K562 (cell line): ENCODE data around the gene CNDP1. TPM values are rescaled to one million over a fixed set of nuclear protein-coding genes. Genes with fewer than 3 reads are reported as not detected.

Experiments used
- ATAC-seq: fragments of 200-7000 bp; cut with Tn5 transposase; 3 replicates; pipeline ENCODE4 v1.9.1; 2020; ENCODE audit warnings: moderate library complexity
- BruUV-seq: library from RNA; stranded (reverse); fragments of 400-500 nt; replicated peaks from 2 replicates; lab custom pipeline; 2021; lab: Mats Ljungman, UMichigan
- CTCF ChIA-PET: fragments of 300-600 bp; formaldehyde crosslinking; extraction: SDS; loops from one replicate; lab custom pipeline; 2021; ENCODE audit warnings: low intra/inter-chr PET ratio; lab: Yijun Ruan, JAX
- POLR2A ChIA-PET: fragments of 300-600, 350-650 bp; sonication (Branson Sonifier 250); formaldehyde crosslinking; extraction: SDS; loops from one replicate; lab custom pipeline; 2021; ENCODE audit warnings: antibody characterized with exemption, inconsistent platforms; lab: Yijun Ruan, JAX
- DNase-seq, 4 experiments: peaks; one replicate each; pipeline versions ENCODE4 v3.0.0 to v3.0.0-alpha.2; 2011 to 2018; ENCODE audit warnings: low spot score in 3 of 4, mixed read lengths in 3 of 4; ENCODE audit errors: extremely low read depth in 1 of 4
- FAIRE-seq: peaks from 2 replicates; lab custom pipeline; 2011; peaks lifted over from hg19 to GRCh38; lab: Jason Lieb, UNC
- H2AFZ ChIP-seq: 2 replicates; pipeline ENCODE4 v1.6.0; 2011; ENCODE audit warnings: low read depth, low read length, control low read depth, inconsistent platforms
- H3K27ac ChIP-seq: fragments of 200-600 bp; 3 replicates; pipeline ENCODE4 v1.8.0; 2011; ENCODE audit warnings: low read depth, mild to moderate bottlenecking, control low read depth, inconsistent platforms, low read length, moderate library complexity, mixed read lengths; ENCODE audit errors: extremely low read depth
- H3K27me3 ChIP-seq, 2 experiments: fragments of 300-600 bp in 1 of 2; 2 replicates in 1 of 2; 3 replicates in 1 of 2; pipeline versions ENCODE4 v1.6.0 to v1.8.0; 2011; ENCODE audit warnings: inconsistent platforms in 2 of 2, low read length in 2 of 2, mild to moderate bottlenecking in 1 of 2, mixed read lengths in 1 of 2, moderate library complexity in 1 of 2; ENCODE audit not compliant: control insufficient read depth in 2 of 2, insufficient read depth in 2 of 2
- H3K36me3 ChIP-seq: fragments of 300-600 bp; 3 replicates; pipeline ENCODE4 v1.8.0; 2011; ENCODE audit warnings: mild to moderate bottlenecking, low read length, inconsistent platforms; ENCODE audit not compliant: control insufficient read depth, insufficient read depth
- H3K4me1 ChIP-seq, 2 experiments: fragments of 200-600 bp in 1 of 2; replicated peaks in 1 of 2; 2 replicates in 1 of 2; 3 replicates in 1 of 2; pipeline versions ENCODE4 v1.5.1 to v1.8.0; 2011; ENCODE audit warnings: inconsistent platforms in 2 of 2, low read length in 2 of 2, mild to moderate bottlenecking in 1 of 2, mixed read lengths in 1 of 2, moderate library complexity in 1 of 2; ENCODE audit not compliant: control insufficient read depth in 2 of 2, insufficient read depth in 2 of 2
- H3K4me2 ChIP-seq: 2 replicates; pipeline ENCODE4 v1.6.1; 2011; ENCODE audit warnings: low read length, control low read depth, inconsistent platforms, mixed read lengths; ENCODE audit not compliant: insufficient read depth
- H3K4me3 ChIP-seq: fragments of 200-600 bp; sonication (generic), shearing (Covaris generic); 2 replicates; pipeline ENCODE4 v1.5.1; 2016; ENCODE audit warnings: control low read depth, inconsistent platforms
- H3K79me2 ChIP-seq: fragments of 200-600 bp; 3 replicates; pipeline ENCODE4 v1.8.0; 2011; ENCODE audit warnings: low read length, inconsistent platforms; ENCODE audit not compliant: control insufficient read depth, insufficient read depth
- H3K9ac ChIP-seq, 2 experiments: 2 replicates each; pipeline versions ENCODE4 v1.6.0 to v1.6.1; 2011; ENCODE audit warnings: low read depth in 2 of 2, low read length in 2 of 2, control low read depth in 1 of 2, inconsistent platforms in 1 of 2, mild to moderate bottlenecking in 1 of 2, mixed read lengths in 1 of 2; ENCODE audit not compliant: insufficient read depth in 1 of 2
- H3K9me1 ChIP-seq: one replicate; pipeline ENCODE4 v1.6.0; 2011; ENCODE audit warnings: inconsistent platforms, mild to moderate bottlenecking, low read length, moderate library complexity; ENCODE audit not compliant: control insufficient read depth, insufficient read depth
- H3K9me3 ChIP-seq: replicated peaks from 2 replicates; pipeline ENCODE4 v1.5.1; 2011; ENCODE audit warnings: low read depth, low read length, inconsistent platforms; ENCODE audit not compliant: control insufficient read depth, insufficient read depth
- H4K20me1 ChIP-seq: replicated peaks from 2 replicates; pipeline ENCODE4 v1.6.1; 2011; ENCODE audit warnings: low read length, inconsistent platforms, mixed read lengths; ENCODE audit not compliant: control insufficient read depth, insufficient read depth
- ARID4B ChIP-seq: sonication (generic); formaldehyde crosslinking; IDR thresholded peaks from 2 replicates; pipeline ENCODE4 v1.8.0; 2022; ENCODE audit warnings: mild to moderate bottlenecking, missing genetic modification reagents
- EP400 ChIP-seq: fragments of 450-650 bp; IDR thresholded peaks from 2 replicates; pipeline ENCODE4 v1.6.1; 2017; ENCODE audit warnings: antibody characterized with exemption, mild to moderate bottlenecking, moderate library complexity
- FOXM1 ChIP-seq, 2 experiments: fragments of 450-650 bp in 1 of 2; sonication (generic) in 1 of 2; formaldehyde crosslinking in 1 of 2; IDR thresholded peaks; 2 replicates each; pipeline versions ENCODE4 v1.6.1 to v1.9.0; 2017 to 2022; ENCODE audit warnings: low read depth in 2 of 2, mild to moderate bottlenecking in 2 of 2, missing genetic modification reagents in 1 of 2, moderate library complexity in 1 of 2
- FOXO4 ChIP-seq: fragments of 450-650 bp; formaldehyde crosslinking; IDR thresholded peaks from 2 replicates; pipeline ENCODE4 v1.4.0; 2020; ENCODE audit warnings: mild to moderate bottlenecking, moderate library complexity
- JUND ChIP-seq, 2 experiments: IDR thresholded peaks; 2 replicates in 1 of 2; 3 replicates in 1 of 2; pipeline ENCODE4 v1.6.1; 2011; ENCODE audit warnings: borderline replicate concordance in 2 of 2, low read depth in 2 of 2, low read length in 2 of 2, improper control_type of control experiment in 1 of 2, missing biosample characterization in 1 of 2, missing genetic modification characterization in 1 of 2, missing genetic modification reagents in 1 of 2
- L3MBTL2 ChIP-seq: fragments of 450-650 bp; IDR thresholded peaks from 2 replicates; pipeline ENCODE4 v1.6.1; 2016; ENCODE audit warnings: mild to moderate bottlenecking, moderate library complexity
- NFRKB ChIP-seq: fragments of 450-650 bp; IDR thresholded peaks from 2 replicates; pipeline ENCODE4 v1.6.1; 2016; ENCODE audit warnings: low read depth
- NONO ChIP-seq, 2 experiments: fragments of 200-400 bp in 1 of 2; fragments of 450-650 bp in 1 of 2; formaldehyde crosslinking in 1 of 2; IDR thresholded peaks; 2 replicates each; pipeline ENCODE4 v1.6.1; 2017; ENCODE audit warnings: low read depth in 2 of 2, mild to moderate bottlenecking in 2 of 2, moderate library complexity in 2 of 2, low read length in 1 of 2
- PHF8 ChIP-seq: fragments of 200-600 bp; sonication (generic); IDR thresholded peaks from 2 replicates; pipeline ENCODE4 v1.6.1; 2012; ENCODE audit warnings: mixed run types, mild to moderate bottlenecking, inconsistent platforms, low read length, moderate library complexity, borderline replicate concordance
- SAFB ChIP-seq: fragments of 200-400 bp; formaldehyde crosslinking; IDR thresholded peaks from 2 replicates; pipeline ENCODE4 v1.6.1; 2017; ENCODE audit warnings: low read depth, low read length, borderline replicate concordance
- SAP30 ChIP-seq: fragments of 200-600 bp; sonication (generic); IDR thresholded peaks from 2 replicates; pipeline ENCODE4 v1.6.1; 2012; ENCODE audit warnings: borderline replicate concordance, low read depth, mild to moderate bottlenecking, moderate library complexity, low read length, control low read depth, inconsistent platforms; ENCODE audit not compliant: insufficient read depth, poor library complexity, severe bottlenecking
- ZNF444 ChIP-seq: fragments of 250-450 bp; sonication (Bioruptor Pico); IDR thresholded peaks from 2 replicates; pipeline ENCODE4 v1.4.0; 2020; ENCODE audit warnings: mild to moderate bottlenecking, moderate library complexity
- WGBS: fragments of 100-300 bp; shearing (Covaris generic); methylation state at CpG from one replicate; pipeline ENCODE4 v1.1.6; 2016; ENCODE audit warnings: low coverage, mixed read lengths; ENCODE audit not compliant: insufficient coverage; ENCODE audit errors: missing lambda C conversion rate; 5-methylcytosine and 5-hydroxymethylcytosine counted together
- in situ Hi-C: fragments of 300-500 bp; cut with MboI; formaldehyde crosslinking; loops from 4 replicates; pipeline ENCODE4 v1.15.0; 2018; ENCODE audit warnings: inconsistent platforms, mixed read lengths
- intact Hi-C: fragments of 100-400 bp; cut with micrococcal nuclease; formaldehyde crosslinking; loops from 2 replicates; pipeline ENCODE4 v1.14.2; 2022
- polyA plus RNA-seq, 8 experiments: library from polyadenylated mRNA; depleted of rRNA in 4 of 8; stranded (reverse) in 5 of 8; unstranded in 3 of 8; fragments of >200 nt; fragmentation: Nextera tagmentation in 2 of 8; fragmentation: Illumina TruSeq in 1 of 8; extraction: Ambion mirVana in 2 of 8; extraction: Trizol in 1 of 8; gene quantifications; 2 replicates each; pipeline versions ENCODE4 v1.2.1 to v1.2.3, GENCODE V29; 2011 to 2014; ENCODE audit warnings: inconsistent platforms in 1 of 8, missing spikeins in 1 of 8
- total RNA-seq, 7 experiments: library from RNA; depleted of rRNA in 6 of 7; stranded (reverse); fragments of >200 nt in 6 of 7; fragmentation: Illumina TruSeq in 2 of 7; extraction: Trizol in 2 of 7; gene quantifications; 2 replicates each; pipeline versions ENCODE4 v1.2.1 to v1.2.3, GENCODE V29; 2011 to 2021; ENCODE audit warnings: low replicate concordance in 1 of 7

CNDP1 gene
- total and polyA plus RNA-seq, 9 of the 15 experiments (the other 6 are each of a cell fraction or from before 2014, with no cell fraction given) = not detected

GRCh38 chr18:74496508-74497323, 37.6 kb upstream of the CNDP1 start:
- peak overlapping the region; percentile 89 for H2AFZ ChIP-seq
- ATAC-seq (peak; percentile 87), FAIRE-seq (no peak), DNase-seq (peak in 2 of 4 experiments; percentile 57 to 71)
- CTCF ChIA-PET = no interaction called here
- H3K27me3 ChIP-seq = no peaks in the 10 kb centered on the region
- H3K9me3 ChIP-seq = no peaks in the 10 kb centered on the region
- peak overlapping the region; percentile 80 for H3K4me3 ChIP-seq
- in situ Hi-C loops (no loop called here), intact Hi-C loops (loop anchor here (5.0 kb wide), 2 partner anchors 56 to 1234 kb away; no protein-coding TSS in a partner anchor)
- H4K20me1 ChIP-seq = no peaks in the 10 kb centered on the region
- H3K4me2 ChIP-seq = peak overlapping the region; percentile 87
- H3K4me1 ChIP-seq = peaks cover 13 to 19% of the 10 kb centered on the region in 2 experiments; a peak in 4 of 5 replicates
- H3K36me3 ChIP-seq = peaks cover 34% of the 10 kb centered on the region; the same call in 2 of the 3 replicates
- WGBS = 3% methylated on average over 20 of the region's 48 CpGs
- POLR2A ChIA-PET = interaction anchor here (0.6 to 1.5 kb wide), 4 partner anchors 12 to 221 kb away, joined by 3 to 5 read pairs (median 3); no protein-coding TSS in a partner anchor
- peak overlapping the region; percentile 90 to 92 for H3K9ac ChIP-seq
- H3K27ac ChIP-seq = peak overlapping the region; percentile 93
- H3K9me1 ChIP-seq = no peaks in the 10 kb centered on the region
- no TSS peak for BruUV-seq
- H3K79me2 ChIP-seq = peaks cover 44% of the 10 kb centered on the region
- TF ChIP-seq ZNF444 (CRISPR knock-in tag) (no peak), JUND (IDR thresholded peaks at IDR 0.05; ENCODE audit: borderline replicate concordance, low read depth, low read length) (peak; percentile 16; the same call in 1 of the 2 replicates), JUND (tag; IDR thresholded peaks at IDR 0.05; ENCODE audit: borderline replicate concordance, low read depth, low read length) (no peak), FOXO4 (CRISPR knock-in tag) (no peak), ARID4B (CRISPR knock-in tag) (peak; percentile 79), PHF8 (peak; percentile 40; the same call in 1 of the 2 replicates), L3MBTL2 (peak; percentile 68), SAP30 (peak; percentile 54), FOXM1 (IDR thresholded peaks at IDR 0.05; ENCODE audit: low read depth) (no peak), FOXM1 (CRISPR knock-in tag; IDR thresholded peaks at IDR 0.05; ENCODE audit: low read depth) (0 out of 2 replicates have a peak, but pooled peaks have one; percentile 25), SAFB (peak; percentile 90), EP400 (peak; percentile 2; the same call in 1 of the 2 replicates), NFRKB (0 out of 2 replicates have a peak, but pooled peaks have one; percentile 31), NONO (IDR thresholded peaks at IDR 0.05; ENCODE audit: low read depth in 2 of 2, low read length in 1 of 2) (0 out of 4 replicates have a peak, but pooled peaks of 1 of the 2 experiments have one; percentile 45)
